ENCODE data around the gene SAMD5. TPM values are rescaled to one million over a fixed set of nuclear protein-coding genes. Genes with fewer than 3 reads are reported as not detected.

SAMD5 gene
- total RNA-seq: 23.1 TPM

GRCh38 chr6:147508042-147508865 lies at the start of gene SAMD5:
SAMD5 (plus strand) TSS chr6:147508690; CDS start chr6:147508929, 239 bp downstream.

